NOMO-1 (cell line): ENCODE data around the gene TP53I13.
"Not testable (repeated sequence)": the region's sequence is repeated elsewhere in the genome, so short reads cannot be mapped to it uniquely, and the experiment has no call there.

Experiments used
- DNase-seq, 2 experiments: peaks; one replicate each; lab custom pipeline; 2025; ENCODE audit not compliant: unreplicated experiment in 2 of 2; lab: John Stamatoyannopoulos, UW

Gene TP53I13, protein sequence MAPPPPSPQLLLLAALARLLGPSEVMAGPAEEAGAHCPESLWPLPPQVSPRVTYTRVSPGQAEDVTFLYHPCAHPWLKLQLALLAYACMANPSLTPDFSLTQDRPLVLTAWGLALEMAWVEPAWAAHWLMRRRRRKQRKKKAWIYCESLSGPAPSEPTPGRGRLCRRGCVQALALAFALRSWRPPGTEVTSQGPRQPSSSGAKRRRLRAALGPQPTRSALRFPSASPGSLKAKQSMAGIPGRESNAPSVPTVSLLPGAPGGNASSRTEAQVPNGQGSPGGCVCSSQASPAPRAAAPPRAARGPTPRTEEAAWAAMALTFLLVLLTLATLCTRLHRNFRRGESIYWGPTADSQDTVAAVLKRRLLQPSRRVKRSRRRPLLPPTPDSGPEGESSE

GRCh38 chr17:29568331-29569244, at the start of gene TP53I13:
Gene TP53I13 (plus strand): TSS chr17:29568701. CDS start chr17:29568759, 58 bp downstream.
- peak; percentile 80 to 90 for DNase-seq

DNA sequence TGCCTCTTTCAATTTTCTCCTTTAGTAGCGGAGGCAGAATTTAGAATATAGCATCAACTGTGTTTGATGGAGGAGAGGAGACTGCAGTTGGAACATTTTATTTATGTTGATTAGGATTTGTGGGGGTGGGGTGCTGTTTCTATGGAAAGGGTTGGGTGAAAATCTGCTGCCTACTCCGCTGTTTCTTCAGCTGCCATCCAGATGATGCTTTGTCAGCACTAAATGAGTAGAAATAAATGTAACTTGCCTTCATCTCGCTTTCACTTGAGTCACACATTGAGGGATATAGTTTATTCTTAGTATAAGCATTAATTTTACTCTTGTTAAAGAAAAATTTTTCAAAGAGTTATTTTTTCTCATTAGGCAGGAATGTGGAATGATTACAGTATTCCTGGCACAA, 43.8 kb upstream of the TP53I13 start:
- no peak for DNase-seq

- DNase-seq: no peak
Observed at GRCh38 chr17:29526322-29526721, 42.2 kb upstream of the TP53I13 start.

- no peak for DNase-seq
Observed at GRCh38 chr17:29533976-29534375, 34.5 kb upstream of the TP53I13 start.

DNA sequence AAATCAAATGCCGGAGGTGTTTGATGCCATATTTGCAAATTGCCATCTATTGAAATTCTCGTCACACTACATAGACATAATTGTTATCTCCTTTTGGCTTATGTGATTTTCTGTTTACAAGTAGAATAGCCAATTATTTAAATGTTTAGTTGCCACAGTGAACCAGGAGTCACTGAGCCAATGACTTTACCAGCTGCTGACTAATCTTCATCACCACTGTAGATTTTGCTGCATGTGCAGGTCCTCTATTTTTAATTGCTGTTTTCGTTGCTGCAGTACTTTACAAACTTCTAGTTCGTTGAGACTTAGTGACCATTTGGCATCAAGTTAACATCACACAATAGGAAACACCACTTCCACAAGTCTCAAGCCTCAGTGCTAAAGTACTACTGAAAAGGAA, 24.4 kb upstream of the TP53I13 start:
- DNase-seq: no peak

DNA sequence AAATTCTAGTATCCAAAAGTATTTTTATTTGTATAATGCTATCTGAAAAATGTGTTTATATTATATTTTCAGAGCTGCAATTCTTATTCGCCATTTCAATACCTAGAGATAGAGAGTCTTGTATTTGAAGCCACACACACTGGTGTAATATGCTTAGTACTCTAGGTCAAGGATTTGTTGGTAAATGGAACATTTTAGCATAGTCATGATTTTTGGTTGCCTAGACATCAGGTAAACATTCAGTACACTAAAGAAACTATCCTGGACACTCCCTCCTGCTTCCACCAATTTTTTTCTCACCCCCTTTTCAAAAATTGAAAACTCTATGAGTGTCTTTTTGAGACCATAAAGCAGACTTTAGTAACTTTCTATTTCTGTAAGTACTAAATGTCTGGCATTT, 22.4 kb upstream of the TP53I13 start:
- DNase-seq: no peak

DNA sequence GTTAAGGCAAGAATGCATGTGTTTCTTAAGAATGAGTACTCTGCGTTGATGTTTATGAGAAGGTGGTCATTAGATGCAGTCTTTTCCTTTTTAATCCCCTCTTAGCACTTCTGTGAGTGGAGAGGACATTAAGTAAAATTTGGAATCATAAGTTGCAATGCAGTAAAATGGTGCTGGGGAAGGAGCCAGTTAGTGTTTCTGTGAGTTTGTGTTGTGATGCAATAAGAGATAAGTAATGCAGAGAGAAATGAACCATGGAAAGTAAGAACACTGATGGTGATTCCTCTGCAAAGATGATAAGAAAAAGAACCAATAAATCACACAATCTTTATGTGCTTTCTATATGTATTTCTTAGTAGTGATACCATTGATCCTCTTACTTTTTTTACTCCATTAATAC, 21.7 kb upstream of the TP53I13 start:
- DNase-seq: no peak

DNA sequence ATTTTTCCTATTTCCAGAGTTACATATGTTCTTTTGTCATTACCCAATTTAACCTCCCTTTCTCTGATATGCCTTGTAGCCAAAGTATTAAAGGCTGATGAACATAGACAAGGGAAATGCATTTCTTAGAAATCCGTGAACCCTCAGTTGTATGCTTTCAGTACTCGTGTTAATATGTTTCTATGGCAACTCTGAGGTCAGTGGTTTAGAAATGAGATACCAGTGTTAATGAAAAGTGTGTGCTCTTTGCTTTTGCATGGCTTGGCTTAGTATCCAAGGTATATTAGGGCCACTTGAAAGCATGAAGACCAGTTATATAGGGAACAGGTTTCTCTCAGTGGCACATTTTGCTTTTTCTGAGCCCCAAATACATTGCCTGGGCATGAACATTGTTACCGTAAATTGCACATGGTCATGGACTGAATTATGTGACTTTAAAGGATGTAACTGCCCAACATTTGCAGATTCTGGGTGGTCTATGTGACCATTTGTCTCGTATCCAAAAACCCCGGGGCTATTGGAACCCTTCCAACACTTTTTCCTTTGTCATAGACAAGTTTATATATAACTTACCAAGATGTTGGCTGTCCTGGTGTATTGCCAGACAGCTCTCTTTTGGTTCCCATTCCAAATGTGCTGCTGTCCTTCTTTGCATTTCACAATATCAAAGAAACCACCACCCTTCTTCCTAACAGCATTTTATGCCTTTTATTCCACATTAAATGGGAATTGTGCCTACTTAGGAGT, 19.2 kb upstream of the TP53I13 start:
- no peak for DNase-seq

DNA sequence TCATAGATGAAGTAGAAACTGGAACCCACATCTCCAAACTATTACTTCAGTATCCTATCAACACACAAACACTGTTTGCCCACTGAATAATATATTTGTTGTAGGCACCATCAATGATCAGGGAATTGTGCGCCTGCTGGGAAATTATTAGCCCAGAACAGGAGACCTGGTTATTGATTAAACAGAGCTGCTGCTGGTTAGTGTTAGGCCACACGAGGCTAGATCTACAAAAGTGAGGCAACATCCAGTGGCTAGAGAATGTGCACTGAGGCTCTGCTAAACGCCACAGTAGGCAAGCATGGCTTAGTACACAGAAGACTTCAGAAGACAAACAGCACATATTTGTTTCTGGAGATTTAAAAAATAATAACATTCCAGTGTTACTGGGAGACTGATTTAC, 12.7 kb upstream of the TP53I13 start:
- no peak for DNase-seq

GRCh38 chr17:29557085-29557738, 11.3 kb upstream of the TP53I13 start:
- DNase-seq: no peak

- no peak for DNase-seq
Observed at GRCh38 chr17:29557739-29558116, 10.8 kb upstream of the TP53I13 start.

- not testable (repeated sequence) for DNase-seq
Observed at GRCh38 chr17:29558139-29558538, 10.4 kb upstream of the TP53I13 start.

- no peak for DNase-seq
Observed at GRCh38 chr17:29559640-29560039, 8.9 kb upstream of the TP53I13 start.

DNA sequence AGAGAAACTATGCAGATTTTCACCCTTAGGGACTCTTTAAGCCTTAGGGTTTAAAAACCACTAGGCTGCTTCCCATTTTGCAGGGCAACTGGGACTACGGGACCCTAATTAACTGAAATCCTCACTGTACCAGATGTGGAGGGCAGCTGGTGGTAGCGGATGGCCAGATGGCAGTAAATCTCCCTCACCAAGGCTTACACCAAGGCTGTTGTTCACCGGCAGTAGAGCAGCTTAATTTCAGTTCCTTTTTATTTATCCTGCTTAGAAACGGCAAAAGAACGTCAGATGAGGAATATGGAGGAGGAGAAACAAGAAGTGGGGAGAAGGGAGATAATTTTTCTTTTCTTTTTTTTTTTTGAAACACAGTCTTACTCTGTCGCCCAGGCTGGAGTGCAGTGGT, 8.2 kb upstream of the TP53I13 start:
- DNase-seq: peak; percentile 83 to 91

DNA sequence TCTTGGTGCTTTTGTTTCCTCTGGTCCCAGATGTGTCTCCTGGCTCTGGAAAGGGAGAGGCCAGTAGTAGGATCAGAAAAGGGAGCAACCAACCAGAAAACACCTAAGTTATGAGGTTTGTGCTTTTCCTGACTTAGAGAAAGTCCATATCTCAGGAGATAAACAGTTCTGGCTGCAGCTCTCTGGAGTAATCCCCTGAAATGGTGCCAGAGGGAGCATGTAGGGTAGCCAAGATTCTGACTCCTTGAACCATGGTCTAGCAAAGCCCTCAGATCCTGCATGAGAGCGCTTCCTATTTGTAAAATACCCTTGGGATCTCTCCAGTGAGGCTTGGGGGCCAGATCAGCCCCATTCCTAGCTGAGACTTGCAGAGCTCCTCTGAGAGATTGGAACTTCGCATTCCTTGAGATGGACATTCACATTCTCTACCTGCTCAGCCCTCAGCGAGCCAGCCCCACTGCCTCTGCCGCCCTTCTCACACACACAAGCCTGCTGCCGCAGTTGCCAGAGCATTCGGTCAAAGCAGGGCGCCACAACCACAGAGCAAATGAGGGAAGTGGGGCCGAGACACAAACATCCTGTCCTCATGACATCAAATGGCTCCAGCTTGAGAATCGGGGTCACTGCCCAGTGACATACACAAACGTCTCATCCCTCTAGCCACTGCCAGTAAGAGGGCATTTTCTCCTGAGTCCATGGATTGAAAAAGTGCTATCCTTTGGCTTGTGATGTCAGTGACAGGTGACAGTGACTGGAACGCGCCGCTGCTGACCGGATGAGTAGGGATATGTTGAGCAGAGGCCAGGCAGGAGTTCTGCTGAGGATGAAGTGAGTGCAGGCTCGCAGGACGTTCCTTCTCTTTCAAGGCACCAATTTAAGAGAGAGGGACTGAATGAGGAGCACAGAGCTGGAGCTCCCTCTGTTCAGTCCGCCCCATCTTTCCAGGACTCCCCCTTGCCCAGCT, 6.7 kb upstream of the TP53I13 start:
- DNase-seq: peak; percentile 5

DNA sequence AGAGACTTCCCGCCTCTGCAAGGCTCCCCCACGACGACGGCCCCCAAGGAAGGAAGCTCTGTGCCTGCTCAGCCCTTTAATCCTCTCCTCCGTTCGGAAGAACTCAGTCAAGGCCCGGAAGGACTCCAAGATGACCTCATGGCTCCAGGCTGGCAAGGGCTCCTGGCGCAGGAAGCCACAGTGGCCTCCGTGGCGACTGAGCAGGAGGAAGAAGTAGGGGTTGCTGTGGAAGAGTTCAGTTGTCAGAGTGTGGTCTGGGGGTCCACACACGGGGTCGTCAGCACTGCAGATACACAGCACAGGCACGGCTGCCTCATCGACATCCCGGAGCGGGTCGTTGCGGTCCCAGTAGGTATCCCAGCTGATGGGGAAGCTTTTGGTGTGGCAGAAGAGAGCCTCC, 5.9 kb upstream of the TP53I13 start:
- DNase-seq: no peak

- DNase-seq: no peak
Observed at GRCh38 chr17:29563816-29564215, 4.7 kb upstream of the TP53I13 start.

- DNase-seq: peak; percentile 39 to 47
Observed at GRCh38 chr17:29565643-29566472, 2.6 kb upstream of the TP53I13 start.
